ENCODE measurements around the gene DOCK9.

The DOCK9 gene

DNA sequence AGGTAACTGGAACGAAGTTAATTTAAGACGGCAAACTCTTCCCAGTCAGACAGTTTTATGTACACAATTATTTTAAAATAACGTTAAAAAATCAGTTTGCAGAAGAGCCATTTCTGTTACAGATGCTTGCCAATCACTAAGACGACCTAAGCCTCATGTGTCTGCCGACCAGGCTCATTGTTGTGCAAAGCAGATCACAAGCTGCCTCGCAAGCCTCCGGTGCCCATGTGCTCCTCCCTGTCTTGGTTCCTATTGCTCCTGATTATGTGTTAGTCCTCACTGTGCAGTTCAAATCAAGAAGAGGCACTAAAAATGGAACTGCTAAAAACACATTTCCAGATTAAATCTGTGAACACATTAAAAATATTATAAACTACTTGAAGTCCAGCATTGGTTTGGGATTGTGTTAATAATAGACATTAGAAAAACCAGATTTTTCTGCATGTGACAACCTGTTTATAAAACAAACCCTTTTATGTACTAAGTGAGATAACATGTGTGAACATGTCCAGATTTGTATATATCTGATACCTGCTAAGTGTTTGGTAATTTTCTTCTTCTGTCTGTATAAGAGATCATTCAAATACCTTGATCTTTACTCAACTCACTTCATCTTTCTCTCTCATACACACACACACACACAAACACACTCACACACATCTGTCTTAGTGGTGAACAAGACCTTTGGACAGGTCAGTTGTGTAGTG, 143.5 kb downstream of the DOCK9 start:
- Histone ChIP-seq H3K79me2 (no peaks in the 10 kb centered on the region), H2AFZ (no peak overlapping the region), H3K4me1 (no peaks in the 10 kb centered on the region), H3K9me3 (ENCODE audit: control insufficient read depth, low read length) (no peaks in the 10 kb centered on the region), H3K36me3 (ENCODE audit: control insufficient read depth, insufficient read depth, low read length) (no peaks in the 10 kb centered on the region), H3K4me3 (ENCODE audit: low read depth, low read length) (no peak overlapping the region), H3K27me3 (ENCODE audit: control insufficient read depth, insufficient read depth, low read length) (no peaks in the 10 kb centered on the region), H3K9ac (no peak overlapping the region), H3K27ac (no peak overlapping the region), H3K4me2 (ENCODE audit: low read length) (no peak overlapping the region)
- no peak for TF ChIP-seq CTCF (IDR thresholded peaks at IDR 0.05)

- TF ChIP-seq CTCF (IDR thresholded peaks at IDR 0.05) = no peak
- no peaks in the 10 kb centered on the region for H3K9me3 ChIP-seq (ENCODE audit: control insufficient read depth, low read length)
- H3K79me2 ChIP-seq = no peaks in the 10 kb centered on the region
- no peaks in the 10 kb centered on the region for H3K4me1 ChIP-seq
- no peak overlapping the region for H3K27ac ChIP-seq
- no peaks in the 10 kb centered on the region for H3K36me3 ChIP-seq (ENCODE audit: control insufficient read depth, insufficient read depth, low read length)
- H3K27me3 ChIP-seq (ENCODE audit: control insufficient read depth, insufficient read depth, low read length) = no peaks in the 10 kb centered on the region
- H2AFZ ChIP-seq = no peak overlapping the region
- H3K9ac ChIP-seq = no peak overlapping the region
- no peak overlapping the region for H3K4me3 ChIP-seq (ENCODE audit: low read depth, low read length)
- no peak overlapping the region for H3K4me2 ChIP-seq (ENCODE audit: low read length)
Observed at GRCh38 chr13:98831236-98831635, 146.6 kb downstream of the DOCK9 start.

GRCh38 chr13:98829541-98829940, 148.3 kb downstream of the DOCK9 start:
- Histone ChIP-seq H3K9me3 (ENCODE audit: control insufficient read depth, low read length) (no peaks in the 10 kb centered on the region), H3K4me1 (no peaks in the 10 kb centered on the region), H3K27me3 (ENCODE audit: control insufficient read depth, insufficient read depth, low read length) (no peaks in the 10 kb centered on the region), H3K27ac (no peak overlapping the region), H3K79me2 (no peaks in the 10 kb centered on the region), H2AFZ (no peak overlapping the region), H3K36me3 (ENCODE audit: control insufficient read depth, insufficient read depth, low read length) (no peaks in the 10 kb centered on the region), H3K4me2 (ENCODE audit: low read length) (no peak overlapping the region), H3K9ac (no peak overlapping the region), H3K4me3 (ENCODE audit: low read depth, low read length) (no peak overlapping the region)
- TF ChIP-seq CTCF (IDR thresholded peaks at IDR 0.05) = no peak

GRCh38 chr13:98828614-98829013, 149.2 kb downstream of the DOCK9 start:
- H3K4me2 ChIP-seq (ENCODE audit: low read length) = no peak overlapping the region
- no peak for TF ChIP-seq CTCF (IDR thresholded peaks at IDR 0.05)
- H3K36me3 ChIP-seq (ENCODE audit: control insufficient read depth, insufficient read depth, low read length) = no peaks in the 10 kb centered on the region
- no peaks in the 10 kb centered on the region for H3K27me3 ChIP-seq (ENCODE audit: control insufficient read depth, insufficient read depth, low read length)
- H3K79me2 ChIP-seq = no peaks in the 10 kb centered on the region
- no peak overlapping the region for H2AFZ ChIP-seq
- no peak overlapping the region for H3K9ac ChIP-seq
- no peaks in the 10 kb centered on the region for H3K9me3 ChIP-seq (ENCODE audit: control insufficient read depth, low read length)
- no peak overlapping the region for H3K27ac ChIP-seq
- H3K4me1 ChIP-seq = no peaks in the 10 kb centered on the region
- H3K4me3 ChIP-seq (ENCODE audit: low read depth, low read length) = no peak overlapping the region

DNA sequence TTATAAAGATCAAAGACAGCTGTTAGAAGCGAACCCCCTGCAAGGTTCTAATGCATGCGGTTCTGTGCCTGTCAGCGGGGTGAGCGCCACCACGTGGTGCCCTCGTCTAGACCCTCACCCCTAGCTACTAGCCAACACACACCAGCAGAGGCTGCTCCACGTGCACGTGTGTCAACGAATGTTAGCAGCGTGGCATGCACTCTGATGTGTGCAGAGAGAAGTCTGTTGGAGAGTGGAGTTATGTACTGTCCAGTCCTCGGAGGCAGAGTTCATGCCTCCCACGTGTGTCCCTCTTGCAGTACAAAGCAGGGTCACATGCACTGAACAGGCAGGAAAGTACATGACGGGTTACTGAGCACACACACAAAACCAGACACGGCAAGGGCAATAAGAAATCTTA, 150.4 kb downstream of the DOCK9 start:
- no peaks in the 10 kb centered on the region for H3K36me3 ChIP-seq (ENCODE audit: control insufficient read depth, insufficient read depth, low read length)
- no peak overlapping the region for H3K4me3 ChIP-seq (ENCODE audit: low read depth, low read length)
- no peak overlapping the region for H3K27ac ChIP-seq
- H3K9me3 ChIP-seq (ENCODE audit: control insufficient read depth, low read length) = no peaks in the 10 kb centered on the region
- no peak overlapping the region for H3K9ac ChIP-seq
- no peak overlapping the region for H3K4me2 ChIP-seq (ENCODE audit: low read length)
- H3K27me3 ChIP-seq (ENCODE audit: control insufficient read depth, insufficient read depth, low read length) = no peaks in the 10 kb centered on the region
- H2AFZ ChIP-seq = no peak overlapping the region
- H3K79me2 ChIP-seq = no peaks in the 10 kb centered on the region
- TF ChIP-seq CTCF (IDR thresholded peaks at IDR 0.05) = no peak
- H3K4me1 ChIP-seq = no peaks in the 10 kb centered on the region

Data from parathyroid adenoma (tissue), 2 donors.